Globus pallidus (tissue), 1 donor: ENCODE results near the gene DOCK1.

Source experiments
- DNase-seq: peaks from one replicate; pipeline ENCODE4 v3.0.0-alpha.2; 2015; ENCODE audit warnings: low spot score

DOCK1 gene

DNA sequence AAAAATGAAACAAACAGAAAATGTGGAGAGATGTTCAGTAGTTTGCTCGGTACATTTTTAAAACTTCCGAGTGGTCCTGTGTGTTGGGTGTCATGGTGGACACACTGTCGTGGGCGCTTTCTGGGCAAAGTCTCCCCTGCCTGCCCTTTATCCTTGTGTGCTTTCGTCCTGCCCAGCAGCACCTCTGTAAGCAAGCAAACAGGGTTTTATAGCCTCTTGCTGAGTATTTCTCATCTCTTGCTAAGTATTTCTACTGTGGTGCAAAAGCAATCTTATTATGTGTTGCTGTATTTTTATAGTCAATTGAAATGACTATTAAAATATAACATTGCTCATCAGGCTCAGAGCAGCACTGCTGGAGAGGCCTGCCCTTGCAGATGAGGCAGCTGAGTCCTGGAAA is 48.7 kb downstream of the DOCK1 start:
- DNase-seq = no peak

DNA sequence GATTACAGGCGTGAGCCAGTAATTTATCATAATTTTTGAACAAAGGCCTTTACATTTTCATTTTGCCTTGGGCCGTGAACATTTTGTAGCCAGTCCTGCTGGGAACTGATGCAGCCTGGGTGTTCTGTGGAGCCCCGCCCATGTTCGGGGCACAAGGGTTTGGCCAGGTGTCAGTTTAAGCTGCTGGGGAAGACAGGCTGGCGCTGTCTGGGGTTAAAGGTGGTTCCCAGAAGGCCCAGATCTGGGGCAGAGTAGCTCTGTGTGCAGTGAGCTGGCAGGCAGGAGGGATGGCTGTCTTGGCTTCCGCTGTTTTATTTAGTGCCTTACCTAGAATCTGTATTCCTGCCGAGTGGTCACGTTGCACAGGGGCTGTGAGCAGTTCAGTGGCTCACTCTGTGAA is 50.2 kb downstream of the DOCK1 start:
- DNase-seq = peak; percentile 42

DNA sequence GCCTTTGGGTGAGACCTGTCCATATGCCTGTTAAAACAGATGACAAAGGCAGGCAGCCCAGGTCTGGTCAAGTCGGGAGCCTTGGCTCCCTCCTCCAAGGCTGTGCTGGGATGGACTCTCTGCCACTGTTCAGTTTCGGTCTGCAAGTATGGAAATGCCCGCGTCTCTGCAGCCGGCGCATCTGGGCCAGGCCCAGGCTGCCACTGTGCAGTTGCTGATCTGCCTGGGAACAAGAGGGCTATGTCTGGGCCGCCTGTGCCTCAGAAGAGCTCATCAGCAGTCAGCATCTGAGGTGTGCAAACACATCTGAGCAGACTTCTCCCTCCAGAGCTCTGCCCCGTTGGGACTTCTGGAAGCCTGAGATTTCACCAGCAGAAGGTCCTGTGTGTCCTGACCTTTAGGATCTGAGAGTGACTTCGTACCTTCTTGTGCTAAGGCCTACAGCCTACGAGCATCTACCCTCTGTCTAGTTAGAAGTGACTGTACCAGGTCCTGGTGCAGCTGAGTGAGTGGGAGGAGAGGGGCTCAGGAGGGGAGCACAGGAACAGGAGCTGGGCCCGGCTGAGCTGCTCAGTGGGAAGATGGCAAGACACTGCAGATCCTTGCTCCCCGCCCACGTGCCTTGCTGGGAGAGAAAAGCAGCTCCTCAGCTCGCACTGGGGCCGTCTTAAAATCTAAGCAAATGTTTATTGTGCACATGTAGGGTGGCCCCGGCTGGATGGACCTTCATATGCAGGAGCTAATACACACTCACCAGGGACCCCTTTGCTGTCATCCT is 50.9 kb downstream of the DOCK1 start:
- peak; percentile 84 for DNase-seq

DNA sequence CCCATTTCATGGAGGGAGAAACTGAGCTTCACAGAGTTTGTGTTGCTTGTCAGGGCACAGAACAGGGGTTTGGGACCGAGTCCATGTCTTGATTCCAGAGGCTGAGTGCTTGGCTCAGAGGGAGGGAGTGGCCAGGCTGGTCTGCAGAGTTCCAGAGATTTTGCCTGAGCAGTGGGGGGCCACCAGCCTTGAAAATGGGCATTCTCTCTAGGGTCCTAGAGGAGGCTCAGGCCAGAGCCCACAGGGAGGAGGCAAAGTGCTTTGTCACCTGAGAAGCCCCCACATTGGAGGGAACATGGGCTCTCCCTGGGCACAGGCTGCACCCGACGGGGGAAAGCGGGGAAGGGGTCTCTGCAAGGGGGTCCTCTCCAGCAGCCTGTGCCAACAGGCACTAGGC is 51.5 kb downstream of the DOCK1 start:
- DNase-seq = no peak

DNA sequence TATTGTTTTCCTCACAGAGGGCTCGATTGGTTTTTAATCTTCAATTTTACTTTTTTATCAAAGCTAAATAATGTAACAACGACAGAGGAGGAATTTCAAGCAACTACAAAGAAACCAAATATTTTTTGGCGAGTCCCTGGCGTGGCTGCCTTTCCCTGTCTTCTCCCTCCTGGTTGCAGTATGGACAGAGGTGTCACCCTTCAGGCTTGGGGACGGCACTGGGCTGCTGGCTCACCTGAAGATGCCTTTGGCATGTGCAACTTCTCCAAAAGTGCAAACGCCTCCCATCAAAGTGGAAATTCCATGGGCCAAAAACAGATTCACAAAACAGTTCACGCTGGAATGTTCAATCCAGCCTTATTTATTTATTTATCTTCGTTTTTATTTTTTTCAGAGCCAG is 51.9 kb downstream of the DOCK1 start:
- DNase-seq = no peak

DNA sequence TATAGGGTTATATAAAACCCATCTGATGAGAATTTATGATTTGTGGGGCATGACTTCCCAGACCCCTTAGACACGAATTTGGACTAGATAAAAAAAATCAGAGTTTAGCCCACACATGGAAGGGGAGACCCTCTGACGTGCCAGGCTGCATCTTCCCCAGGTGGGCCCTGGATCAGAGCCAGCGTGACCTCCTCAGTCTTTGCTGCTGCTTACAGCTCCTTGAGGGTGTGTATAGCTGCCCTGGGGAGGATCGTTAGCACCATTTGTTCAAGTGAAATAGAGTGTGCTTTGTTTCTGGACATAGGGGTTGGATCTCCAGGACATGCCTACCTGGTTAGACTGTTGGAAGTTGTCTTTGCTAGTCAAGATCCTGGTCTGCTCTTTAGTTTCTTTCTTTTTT is 54.2 kb downstream of the DOCK1 start:
- DNase-seq = no peak

DNA sequence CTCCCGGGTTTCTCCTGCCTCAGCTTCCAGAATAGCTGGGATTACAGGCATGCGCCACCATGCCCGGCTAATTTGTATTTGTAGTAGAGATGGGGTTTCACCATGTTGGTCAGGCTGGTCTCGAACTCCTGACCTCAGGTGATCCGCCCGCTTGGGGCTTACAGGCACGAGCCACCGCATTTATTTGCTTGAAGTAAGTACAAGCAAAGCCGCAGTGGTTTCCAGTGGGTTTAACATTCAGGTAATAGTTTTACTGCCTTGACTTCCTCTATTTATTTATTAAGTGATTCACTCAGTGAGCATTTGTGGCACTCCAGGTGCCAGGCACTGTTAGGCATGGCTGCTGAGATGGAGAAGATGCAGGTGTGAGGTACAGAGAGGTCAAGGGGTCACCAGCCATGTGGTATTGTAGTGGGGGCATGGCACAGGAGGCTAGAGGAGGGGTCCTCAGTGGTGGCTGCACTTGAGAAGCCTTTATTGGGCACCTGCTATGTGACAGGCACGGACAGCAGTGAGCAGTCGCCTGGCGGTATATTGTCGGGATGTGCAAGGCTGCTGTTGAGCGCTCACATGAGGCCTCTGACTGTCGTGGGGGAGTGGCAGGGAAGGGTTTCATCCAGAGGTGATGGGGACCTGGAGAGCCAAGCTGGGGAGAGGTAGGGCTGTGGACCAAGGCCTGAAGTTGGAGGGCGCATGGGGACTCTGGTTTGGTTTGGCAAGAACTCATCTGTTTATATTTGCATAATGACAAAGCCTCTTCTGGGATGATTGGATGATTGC is 54.9 kb downstream of the DOCK1 start:
- DNase-seq = no peak

DNA sequence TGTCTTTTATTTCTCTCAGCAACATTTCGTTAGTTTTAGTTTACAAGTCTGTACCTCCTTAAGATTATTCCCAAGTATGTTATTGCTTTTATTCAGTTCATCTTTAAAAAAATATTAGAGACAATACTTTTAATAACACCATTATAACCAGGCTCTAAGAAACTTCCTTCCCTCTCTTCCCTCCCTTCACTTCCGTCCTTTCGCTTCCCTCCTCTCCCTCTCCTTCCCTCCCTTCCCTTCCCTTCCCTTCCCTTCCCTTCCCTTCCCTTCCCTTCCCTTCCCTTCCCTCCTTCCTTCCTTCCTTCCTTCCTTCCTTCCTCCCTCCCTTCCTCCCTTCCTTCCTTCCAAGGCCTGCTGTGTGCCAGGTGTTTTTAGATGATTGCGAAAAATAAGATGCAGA is 58.1 kb downstream of the DOCK1 start:
- no peak for DNase-seq

DNA sequence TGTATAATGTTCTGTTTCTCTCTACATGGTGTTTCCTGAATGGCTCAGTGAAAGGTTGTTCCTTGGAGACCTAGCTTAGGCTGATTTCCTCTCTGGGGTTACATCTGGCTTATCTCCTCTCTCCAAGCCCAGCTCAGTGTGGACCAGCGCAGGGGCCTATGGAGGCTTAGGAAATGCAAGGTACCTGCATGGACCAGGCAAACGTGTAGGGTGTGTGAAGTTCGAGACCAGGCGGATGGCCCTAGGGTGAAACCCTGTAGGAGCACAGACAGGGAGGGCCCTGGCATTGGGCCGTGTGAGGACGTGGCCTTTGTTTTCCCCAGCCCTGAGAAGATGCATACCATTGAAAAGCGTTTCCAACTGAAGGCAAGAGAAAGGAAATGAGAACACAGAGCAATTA is 59.0 kb downstream of the DOCK1 start:
- no peak for DNase-seq

DNA sequence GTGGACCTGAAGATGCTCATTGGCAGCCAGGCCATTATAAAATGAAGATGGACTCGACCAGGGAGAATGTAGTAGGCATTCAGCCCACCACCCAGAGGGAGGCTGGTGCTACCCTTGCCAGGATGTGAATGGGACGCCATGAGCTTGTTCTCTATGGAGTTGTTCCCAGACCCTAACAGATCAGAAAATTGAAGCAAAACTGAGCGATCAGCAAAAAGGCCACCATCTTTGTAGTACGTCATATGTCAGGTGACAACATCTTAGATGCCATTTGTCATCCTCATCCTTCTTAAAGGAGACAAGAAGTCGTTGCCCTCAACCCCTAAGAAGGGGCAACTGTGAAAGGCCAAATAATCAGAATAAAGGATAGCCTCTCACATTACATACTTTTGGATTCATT is 61.7 kb downstream of the DOCK1 start:
- no peak for DNase-seq

DNA sequence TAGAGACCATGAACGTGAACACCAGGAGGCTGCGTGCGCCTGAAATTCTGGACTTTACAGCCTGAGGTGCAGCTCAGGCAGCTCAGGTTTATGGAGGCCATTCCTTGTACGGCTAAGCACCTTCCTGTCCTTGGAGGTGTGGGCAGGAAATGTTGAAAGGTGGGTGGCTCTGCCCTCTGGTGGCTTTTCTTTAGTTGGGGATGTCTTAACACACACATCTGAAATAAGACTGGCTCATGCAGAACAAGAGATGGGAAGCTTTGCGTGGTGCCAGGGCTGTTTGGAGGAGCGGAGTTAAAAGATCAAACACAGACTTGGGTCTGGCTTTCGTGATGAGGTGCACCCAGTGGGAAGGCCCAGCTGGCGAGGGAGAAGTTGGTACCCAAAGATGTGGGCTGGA is 64.1 kb downstream of the DOCK1 start:
- no peak for DNase-seq

DNA sequence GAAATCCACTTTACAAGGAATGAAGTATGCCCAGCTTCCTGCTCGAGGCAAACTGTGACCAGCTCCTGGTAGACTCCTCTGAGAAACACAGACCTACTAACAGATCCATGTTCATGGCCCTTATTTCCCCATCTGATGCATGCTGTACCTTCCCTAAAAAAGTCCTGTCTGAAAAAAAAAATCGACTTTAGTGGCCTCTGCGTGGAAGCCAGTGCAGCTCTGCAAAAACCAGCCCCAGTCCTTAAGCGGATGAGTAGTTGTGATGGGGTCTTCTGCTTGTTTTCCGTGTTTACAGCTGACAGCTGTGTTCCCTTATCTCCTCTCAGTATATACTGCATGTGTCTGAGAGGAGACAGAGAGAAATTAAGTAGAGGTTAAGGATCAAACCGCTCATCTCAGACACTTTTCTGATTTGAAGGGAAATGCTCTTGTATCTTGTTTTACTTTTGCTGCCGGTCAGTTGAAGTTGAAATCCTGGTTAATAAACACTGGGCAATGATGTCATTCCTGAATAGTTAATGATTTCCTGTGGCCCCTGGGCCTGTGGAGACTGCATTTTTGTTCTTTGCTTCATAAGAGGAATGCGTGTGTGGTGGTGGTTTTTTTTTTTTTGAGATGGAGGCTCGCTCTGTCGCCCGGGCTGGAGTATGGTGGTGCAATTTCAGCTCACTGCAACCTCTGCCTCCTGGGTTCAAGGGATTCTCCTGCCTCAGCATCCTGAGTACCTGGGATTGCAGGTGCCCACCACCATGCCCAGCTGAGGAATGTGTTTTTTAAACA is 67.6 kb downstream of the DOCK1 start:
- peak; percentile 57 for DNase-seq

DNA sequence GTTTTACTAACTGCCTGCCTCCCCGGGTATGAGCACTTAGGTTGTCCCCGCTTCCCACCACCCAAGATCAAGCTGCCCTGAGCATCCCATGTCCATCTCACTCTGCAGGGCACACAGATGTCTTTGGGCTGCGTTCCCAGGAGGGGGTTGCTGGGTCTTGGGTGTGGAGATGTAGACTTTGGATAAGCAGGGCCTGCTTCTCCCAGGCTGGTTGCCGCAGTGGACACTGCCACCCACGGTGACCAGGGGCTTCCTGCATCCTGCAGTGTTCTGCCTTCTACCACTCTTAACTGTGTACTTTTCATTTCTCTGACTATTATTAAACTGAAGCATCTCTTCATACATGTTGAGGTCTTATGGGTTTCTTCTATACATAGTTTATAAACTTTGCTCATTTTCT is 70.0 kb downstream of the DOCK1 start:
- DNase-seq = peak; percentile 58

DNA sequence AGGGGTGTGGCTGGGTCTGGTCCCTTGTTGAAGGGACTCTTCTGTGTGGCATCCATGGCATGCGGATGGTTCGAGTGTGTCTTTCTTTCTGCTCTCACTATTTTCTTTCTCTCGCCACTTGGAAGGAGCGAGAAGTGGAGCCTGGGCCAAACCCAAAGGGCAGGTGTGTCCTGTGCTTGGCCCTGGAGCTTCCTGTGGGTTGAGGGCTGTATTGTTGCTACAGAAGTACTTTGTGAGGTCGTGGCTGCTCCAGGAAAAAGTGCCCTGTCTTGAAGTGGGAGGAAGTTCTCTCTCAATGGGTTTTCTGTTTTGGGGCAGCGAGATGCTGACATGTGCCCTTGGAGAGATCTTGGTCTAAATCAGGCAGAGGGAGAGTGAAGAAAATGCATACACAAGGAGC is 72.0 kb downstream of the DOCK1 start:
- DNase-seq = no peak

DNA sequence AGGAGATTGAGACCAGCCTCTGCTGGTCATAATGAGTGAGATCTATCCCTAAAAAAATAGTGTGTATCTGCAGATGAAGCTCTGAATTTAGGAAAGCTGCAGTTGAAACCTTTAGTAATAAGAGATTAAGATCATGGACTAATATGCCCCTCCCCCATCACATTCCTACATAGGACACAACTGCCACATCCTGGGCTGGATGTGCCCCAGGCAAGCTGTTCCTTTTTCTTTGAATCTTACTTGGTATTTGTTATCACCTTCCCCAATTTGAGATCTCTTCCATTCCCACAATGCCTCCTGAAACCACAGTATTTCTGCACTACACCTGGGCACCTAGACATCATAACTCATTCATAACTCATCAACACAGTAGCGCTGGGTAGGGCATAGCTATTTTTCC is 74.1 kb downstream of the DOCK1 start:
- DNase-seq = no peak

DNA sequence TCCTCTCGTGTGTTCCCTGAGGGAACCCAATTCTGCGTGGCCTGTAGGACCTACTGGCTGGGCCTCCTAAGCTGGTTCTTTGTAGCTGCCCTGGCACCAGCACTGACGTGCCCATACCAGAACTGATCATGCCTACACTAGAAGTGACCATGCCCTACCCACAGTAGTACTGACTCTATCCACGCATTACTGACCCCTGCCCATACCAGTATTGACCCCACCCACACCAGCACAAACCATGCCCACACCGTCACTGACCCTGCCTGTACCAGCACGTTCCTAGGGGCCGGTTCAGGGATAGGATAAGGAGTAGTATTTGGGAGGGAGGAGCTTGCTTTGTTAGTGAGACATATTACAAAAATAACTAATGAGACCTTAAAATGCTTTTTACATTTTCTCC is 88.0 kb downstream of the DOCK1 start:
- no peak for DNase-seq

DNA sequence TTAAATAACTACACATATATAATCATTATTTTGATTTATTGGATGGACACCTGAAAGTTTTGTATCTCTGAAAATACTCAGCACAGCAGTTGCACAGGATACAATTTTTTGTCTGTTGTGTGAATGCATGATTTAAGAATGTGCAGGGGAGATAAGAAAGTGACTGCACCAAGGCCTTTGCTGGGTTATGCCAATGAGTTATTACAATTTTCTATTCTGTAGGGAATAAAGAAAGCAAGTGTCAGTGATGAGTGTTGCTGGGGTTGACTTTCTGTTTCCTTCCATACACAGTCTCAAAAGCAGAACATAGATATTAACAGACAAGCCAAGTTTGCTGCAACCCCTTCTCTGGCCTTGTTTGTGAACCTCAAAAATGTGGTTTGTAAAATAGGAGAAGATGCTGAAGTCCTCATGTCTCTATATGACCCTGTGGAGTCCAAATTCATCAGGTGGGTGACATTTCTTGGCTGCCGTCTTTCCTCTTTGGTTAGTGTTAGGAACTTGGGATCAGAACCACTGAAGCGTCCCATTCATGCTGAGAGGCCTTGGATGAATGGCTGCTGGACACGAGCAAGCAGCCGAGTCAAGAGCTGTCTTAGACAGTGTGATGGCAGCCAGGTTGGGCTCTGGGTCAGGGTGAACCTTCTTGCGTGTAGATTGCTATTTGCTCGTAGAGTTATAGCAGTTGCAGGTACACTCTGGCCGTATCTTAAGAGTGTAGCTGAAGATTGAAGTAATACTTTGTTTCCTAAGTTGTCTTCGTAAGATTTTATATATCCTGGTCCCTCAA is 92.8 kb downstream of the DOCK1 start:
- DNase-seq = no peak

DNA sequence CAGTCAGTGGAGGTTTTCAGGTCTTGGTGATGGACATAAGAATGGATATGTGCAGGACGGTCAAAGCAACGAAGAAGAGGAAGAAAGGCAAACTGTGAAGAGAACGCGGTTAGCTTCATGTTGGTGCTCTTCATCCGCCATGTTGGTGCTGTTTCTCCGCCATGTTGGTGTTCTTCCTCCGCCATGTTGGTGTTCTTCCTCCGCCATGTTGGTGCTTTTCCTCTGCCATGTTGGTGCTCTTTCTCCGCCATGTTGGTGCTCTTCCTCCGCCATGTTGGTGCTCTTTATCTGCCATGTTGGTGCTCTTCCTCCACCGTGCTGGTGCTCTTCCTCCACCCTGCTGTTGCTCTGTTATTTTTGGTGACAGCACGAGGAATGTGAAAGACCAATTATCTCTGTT is 95.4 kb downstream of the DOCK1 start:
- no peak for DNase-seq

DNA sequence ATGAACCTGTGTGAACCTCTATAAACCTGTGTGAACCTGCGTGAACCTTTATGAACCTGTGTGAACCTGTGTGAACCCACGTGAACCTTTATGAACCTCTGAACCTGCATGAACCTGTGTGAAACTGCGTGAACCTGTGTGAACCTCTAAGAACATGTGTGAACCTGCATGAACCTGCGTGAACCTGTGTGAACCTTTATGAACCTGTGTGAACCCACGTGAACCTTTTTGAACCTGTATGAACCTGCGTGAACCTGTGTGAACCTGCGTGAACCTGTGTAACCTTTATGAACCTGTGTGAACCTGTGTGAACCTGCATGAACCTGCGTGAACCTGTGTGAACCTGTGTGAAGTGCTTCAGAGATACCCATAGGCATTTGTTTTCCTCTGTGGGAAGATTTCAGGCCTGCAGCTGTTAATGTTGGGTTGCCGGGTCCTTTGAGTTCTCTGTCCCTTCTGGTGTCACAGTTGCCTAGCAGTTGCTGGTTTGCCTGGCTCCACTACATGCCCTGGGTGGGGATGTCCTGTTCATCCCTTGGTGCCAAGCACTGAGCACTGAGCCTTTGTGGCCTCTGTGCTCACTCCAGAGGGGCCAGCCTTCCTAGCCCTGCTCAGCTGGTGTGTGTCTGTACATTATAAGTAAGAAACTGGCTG is 97.9 kb downstream of the DOCK1 start:
- DNase-seq = no peak

DNA sequence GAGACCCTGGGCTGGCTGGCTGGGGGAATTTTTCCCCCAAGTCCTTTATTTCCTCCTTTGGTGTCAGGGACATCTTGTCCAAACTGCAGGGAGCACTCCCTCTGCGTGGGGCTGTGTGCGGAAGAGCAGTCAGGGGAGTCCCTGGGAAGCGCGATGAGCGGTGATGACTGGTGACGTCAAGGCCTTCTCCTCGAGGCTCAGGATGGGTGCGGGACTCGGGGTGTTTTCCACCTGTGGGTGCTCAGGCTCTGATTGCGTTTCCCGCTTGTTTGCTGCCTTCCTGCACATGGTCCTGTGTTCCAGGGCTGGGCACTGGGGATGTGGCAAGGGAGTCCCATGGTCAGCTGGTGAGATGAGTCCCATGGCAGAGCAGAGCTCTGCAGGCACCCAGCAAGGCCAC is 101.2 kb downstream of the DOCK1 start:
- no peak for DNase-seq

DNA sequence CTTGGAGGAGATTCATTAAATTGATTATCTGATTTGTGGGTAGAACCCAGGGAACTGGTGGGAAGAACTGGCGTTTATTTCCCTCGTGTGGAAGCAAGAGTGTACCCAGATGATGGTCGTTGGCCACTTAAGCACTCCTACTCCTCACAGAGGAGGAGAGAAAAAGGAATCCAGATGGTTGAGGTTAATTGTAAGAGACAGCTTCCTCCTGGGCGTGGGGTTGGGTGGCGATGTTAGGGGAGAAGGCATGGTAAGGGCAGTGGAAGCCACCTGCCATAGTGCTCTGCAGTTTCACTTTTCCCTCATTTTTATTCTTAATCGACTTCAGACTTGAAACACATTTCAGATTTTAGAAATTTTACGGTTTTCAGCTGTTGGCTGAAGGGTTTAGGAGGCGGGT is 104.1 kb downstream of the DOCK1 start:
- DNase-seq = no peak

DNA sequence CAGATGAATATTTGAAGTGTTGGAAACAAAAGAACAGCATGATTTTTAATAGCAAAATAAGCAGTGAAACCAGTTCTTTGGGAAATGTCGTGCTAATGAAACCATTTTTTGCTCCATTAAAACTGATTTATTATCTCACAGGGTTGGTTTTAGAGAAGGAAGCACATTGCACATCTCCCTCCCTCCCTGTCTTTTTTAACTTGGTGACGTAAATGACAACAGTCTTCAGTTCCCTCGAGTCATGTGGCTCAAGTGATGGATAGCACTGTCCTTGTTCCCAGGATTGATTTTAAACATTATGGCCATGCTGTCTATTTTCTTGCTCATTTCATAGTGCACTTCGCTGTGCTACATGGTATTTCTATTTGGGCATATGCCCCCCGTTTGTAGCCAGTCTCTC is 105.9 kb downstream of the DOCK1 start:
- DNase-seq = no peak
